Left kidney (tissue), 2 donors: Measurements from ENCODE around the gene KLF1. TPM values are rescaled to one million over a fixed set of nuclear protein-coding genes. Genes with fewer than 3 reads are reported as not detected.
"Not testable (repeated sequence)": the region's sequence is repeated elsewhere in the genome, so short reads cannot be mapped to it uniquely, and the experiment has no call there.

Experiments
- DNase-seq: peaks from one replicate; pipeline ENCODE4 v3.0.0-alpha.2; 2013
- polyA plus RNA-seq: library from polyadenylated mRNA; unstranded; fragments of 120-200 nt; gene quantifications from one replicate; pipeline ENCODE4 v1.2.1, GENCODE V29; 2013; ENCODE audit not compliant: insufficient read length

KLF1 gene
- polyA plus RNA-seq, 1 donor = 0.17 TPM

GRCh38 chr19:12867120-12868099 is 19.6 kb downstream of the KLF1 start:
- peak; percentile 82 for DNase-seq

- DNase-seq = no peak
Observed at GRCh38 chr19:12866416-12867119, 20.4 kb downstream of the KLF1 start.

- no peak for DNase-seq
Observed at GRCh38 chr19:12865746-12866415, 21.1 kb downstream of the KLF1 start.

- no peak for DNase-seq
Observed at GRCh38 chr19:12864721-12865715, 22.0 kb downstream of the KLF1 start.

GRCh38 chr19:12864143-12864542 is 22.9 kb downstream of the KLF1 start:
- no peak for DNase-seq

- no peak for DNase-seq
Observed at GRCh38 chr19:12859546-12859945, 27.5 kb downstream of the KLF1 start.

- no peak for DNase-seq
Observed at GRCh38 chr19:12858041-12858928, 28.7 kb downstream of the KLF1 start.

- DNase-seq = no peak
Observed at GRCh38 chr19:12856653-12857052, 30.3 kb downstream of the KLF1 start.

GRCh38 chr19:12847159-12848139 is 39.6 kb downstream of the KLF1 start:
- peak; percentile 79 for DNase-seq

GRCh38 chr19:12846613-12847012 is 40.4 kb downstream of the KLF1 start:
- DNase-seq = not testable (repeated sequence)

- no peak for DNase-seq
Observed at GRCh38 chr19:12843999-12844732, 42.8 kb downstream of the KLF1 start.

- no peak for DNase-seq
Observed at GRCh38 chr19:12843328-12843727, 43.7 kb downstream of the KLF1 start.

GRCh38 chr19:12842511-12842910 is 44.5 kb downstream of the KLF1 start:
- no peak for DNase-seq

GRCh38 chr19:12841094-12841493 is 45.9 kb downstream of the KLF1 start:
- DNase-seq = no peak

- DNase-seq = peak; percentile 46
Observed at GRCh38 chr19:12840091-12841079, 46.6 kb downstream of the KLF1 start.

- no peak for DNase-seq
Observed at GRCh38 chr19:12838886-12839756, 47.9 kb downstream of the KLF1 start.
